GM23338 (cell line): ENCODE results near the gene LRRN4CL. TPM values are rescaled to one million over a fixed set of nuclear protein-coding genes. Genes with fewer than 3 reads are reported as not detected.
A peak's percentile ranks its signal among the peaks of the same experiment; 100 is the strongest.

Experiments used
- ATAC-seq: fragments of 200-7000 bp; cut with Tn5 transposase; 3 replicates; pipeline ENCODE4 v1.9.1; 2020
- DNase-seq: peaks from one replicate; pipeline ENCODE4 v3.0.0-alpha.2; 2015; ENCODE audit warnings: low spot score
- H2AFZ ChIP-seq: fragments of 200-600 bp; sonication (generic); 2 replicates; pipeline ENCODE4 v1.8.0; 2016; ENCODE audit warnings: antibody characterized with exemption, mild to moderate bottlenecking, moderate library complexity
- H3F3A ChIP-seq: fragments of 200-600 bp; sonication (generic); replicated peaks from 2 replicates; pipeline ENCODE4 v1.8.0; 2017; ENCODE audit warnings: antibody characterized with exemption, mixed run types, low read depth
- H3K27ac ChIP-seq: fragments of 200-600 bp; sonication (generic); 2 replicates; pipeline ENCODE4 v1.6.1; 2016; ENCODE audit warnings: low read depth
- H3K27me3 ChIP-seq: fragments of 200-600 bp; sonication (generic); 2 replicates; pipeline ENCODE4 v1.8.0; 2016; ENCODE audit warnings: mild to moderate bottlenecking, mixed run types, moderate library complexity; ENCODE audit not compliant: insufficient read depth
- H3K36me3 ChIP-seq: fragments of 200-600 bp; sonication (generic); 2 replicates; pipeline ENCODE4 v1.8.0; 2016; ENCODE audit warnings: mild to moderate bottlenecking; ENCODE audit not compliant: insufficient read depth
- H3K4me1 ChIP-seq: fragments of 200-600 bp; sonication (generic); 2 replicates; pipeline ENCODE4 v1.8.0; 2016; ENCODE audit warnings: mild to moderate bottlenecking, moderate library complexity; ENCODE audit not compliant: insufficient read depth
- H3K4me2 ChIP-seq: fragments of 200-600 bp; sonication (generic); 2 replicates; pipeline ENCODE4 v1.7.1; 2017; ENCODE audit warnings: mixed run types
- H3K4me3 ChIP-seq: fragments of 200-600 bp; sonication (generic); 2 replicates; pipeline ENCODE4 v1.6.1; 2016; ENCODE audit warnings: mixed run types
- H3K79me2 ChIP-seq: fragments of 200-600 bp; sonication (generic); replicated peaks from 2 replicates; pipeline ENCODE4 v1.8.0; 2017; ENCODE audit warnings: mild to moderate bottlenecking; ENCODE audit not compliant: insufficient read depth
- H3K9me2 ChIP-seq: fragments of 200-600 bp; sonication (generic); 2 replicates; pipeline ENCODE4 v1.8.0; 2017; ENCODE audit not compliant: insufficient read depth
- H4K20me1 ChIP-seq: fragments of 200-600 bp; sonication (generic); replicated peaks from 2 replicates; pipeline ENCODE4 v1.8.0; 2017; ENCODE audit warnings: mild to moderate bottlenecking; ENCODE audit not compliant: insufficient read depth
- H3K27ac Mint-ChIP-seq: 2 replicates; pipeline ENCODE4 v1.8.0; 2020; ENCODE audit warnings: inconsistent platforms, mild to moderate bottlenecking, moderate library complexity, mixed read lengths
- H3K27me3 Mint-ChIP-seq: 3 replicates; pipeline ENCODE4 v1.8.0; 2022; ENCODE audit warnings: low read depth, mild to moderate bottlenecking, moderate library complexity, mixed read lengths, inconsistent platforms; ENCODE audit not compliant: insufficient read depth, poor library complexity
- H3K36me3 Mint-ChIP-seq: 3 replicates; pipeline ENCODE4 v1.8.0; 2021; ENCODE audit warnings: low read depth, mild to moderate bottlenecking, inconsistent platforms, moderate library complexity, mixed read lengths
- H3K4me1 Mint-ChIP-seq: 3 replicates; pipeline ENCODE4 v1.8.0; 2020; ENCODE audit warnings: mild to moderate bottlenecking, inconsistent platforms, mixed read lengths
- H3K4me3 Mint-ChIP-seq: 3 replicates; pipeline ENCODE4 v1.8.0; 2021; ENCODE audit warnings: moderate library complexity, mild to moderate bottlenecking, inconsistent platforms, mixed read lengths
- H3K9me3 Mint-ChIP-seq: 3 replicates; pipeline ENCODE4 v1.8.0; 2020; ENCODE audit warnings: moderate library complexity, mild to moderate bottlenecking, inconsistent platforms, mixed read lengths
- CREB1 ChIP-seq: fragments of 250-450 bp; sonication (Bioruptor Pico); IDR thresholded peaks from 2 replicates; pipeline ENCODE4 v1.5.0; 2020; ENCODE audit warnings: low read depth, mild to moderate bottlenecking, moderate library complexity
- CTCF ChIP-seq, 2 experiments: fragments of 200-600 bp in 1 of 2; sonication (generic) in 1 of 2; conservative IDR thresholded peaks; 2 replicates each; pipeline versions ENCODE4 v1.5.1 to v1.6.1; 2016 to 2017; ENCODE audit warnings: antibody characterized with exemption in 2 of 2, low read depth in 2 of 2, mild to moderate bottlenecking in 2 of 2, moderate library complexity in 1 of 2
- EZH2 ChIP-seq: fragments of 200-600 bp; sonication (generic); IDR thresholded peaks from one replicate; pipeline ENCODE4 v1.8.0; 2017; ENCODE audit warnings: antibody characterized with exemption, mild to moderate bottlenecking, low read depth; ENCODE audit not compliant: unreplicated experiment
- EZH2phosphoT487 ChIP-seq: fragments of 200-600 bp; sonication (generic); IDR thresholded peaks from one replicate; pipeline ENCODE4 v1.8.1; 2018; ENCODE audit warnings: antibody characterized with exemption; ENCODE audit not compliant: unreplicated experiment
- JUNB ChIP-seq: IDR thresholded peaks from one replicate; pipeline ENCODE4 v1.6.1; 2016; ENCODE audit warnings: antibody characterized with exemption; ENCODE audit not compliant: unreplicated experiment
- NANOG ChIP-seq: IDR thresholded peaks from 2 replicates; pipeline ENCODE4 v1.6.1; 2016; ENCODE audit warnings: antibody characterized with exemption, borderline replicate concordance
- POLR2AphosphoS5 ChIP-seq: IDR thresholded peaks from 2 replicates; pipeline ENCODE4 v1.6.1; 2016; ENCODE audit warnings: antibody characterized with exemption, low read depth
- STAT1 ChIP-seq: IDR thresholded peaks from one replicate; pipeline ENCODE4 v1.6.1; 2016; ENCODE audit warnings: antibody characterized with exemption; ENCODE audit not compliant: unreplicated experiment
- ZNF114 ChIP-seq: fragments of 250-450 bp; sonication (Bioruptor Pico); IDR thresholded peaks from 2 replicates; pipeline ENCODE4 v1.5.0; 2020; ENCODE audit warnings: mild to moderate bottlenecking, moderate library complexity
- ZNF331 ChIP-seq: fragments of 250-450 bp; sonication (Bioruptor Pico); IDR thresholded peaks from 2 replicates; pipeline ENCODE4 v1.5.0; 2020; ENCODE audit warnings: low read depth, mild to moderate bottlenecking, moderate library complexity
- long read RNA-seq: library from polyadenylated mRNA; unstranded; transcript quantifications from one replicate; pipeline ENCODE4 v2.0.0, GENCODE V29; 2020; ENCODE audit not compliant: unreplicated experiment
- polyA plus RNA-seq: library from polyadenylated mRNA; unstranded; fragments of >200 nt; fragmentation: Nextera tagmentation; extraction: Ambion mirVana; gene quantifications from 2 replicates; pipeline ENCODE4 v1.2.1, GENCODE V29; 2016
- total RNA-seq: library from RNA; depleted of rRNA; stranded (reverse); fragments of >200 nt; shearing (Covaris generic); gene quantifications from 2 replicates; pipeline ENCODE4 v1.2.3, GENCODE V29; 2014; rRNA removed
- TF ChIP-seq, protein P1 (sequence below): IDR thresholded peaks from 2 replicates; pipeline ENCODE4 v1.6.1; 2016; ENCODE audit warnings: antibody characterized with exemption

LRRN4CL gene
- total RNA-seq (0.12 and 0.21 TPM in 2 replicates), polyA plus RNA-seq (0.08 and 0.10 TPM in 2 replicates)
- long read RNA-seq = 0 reads

DNA sequence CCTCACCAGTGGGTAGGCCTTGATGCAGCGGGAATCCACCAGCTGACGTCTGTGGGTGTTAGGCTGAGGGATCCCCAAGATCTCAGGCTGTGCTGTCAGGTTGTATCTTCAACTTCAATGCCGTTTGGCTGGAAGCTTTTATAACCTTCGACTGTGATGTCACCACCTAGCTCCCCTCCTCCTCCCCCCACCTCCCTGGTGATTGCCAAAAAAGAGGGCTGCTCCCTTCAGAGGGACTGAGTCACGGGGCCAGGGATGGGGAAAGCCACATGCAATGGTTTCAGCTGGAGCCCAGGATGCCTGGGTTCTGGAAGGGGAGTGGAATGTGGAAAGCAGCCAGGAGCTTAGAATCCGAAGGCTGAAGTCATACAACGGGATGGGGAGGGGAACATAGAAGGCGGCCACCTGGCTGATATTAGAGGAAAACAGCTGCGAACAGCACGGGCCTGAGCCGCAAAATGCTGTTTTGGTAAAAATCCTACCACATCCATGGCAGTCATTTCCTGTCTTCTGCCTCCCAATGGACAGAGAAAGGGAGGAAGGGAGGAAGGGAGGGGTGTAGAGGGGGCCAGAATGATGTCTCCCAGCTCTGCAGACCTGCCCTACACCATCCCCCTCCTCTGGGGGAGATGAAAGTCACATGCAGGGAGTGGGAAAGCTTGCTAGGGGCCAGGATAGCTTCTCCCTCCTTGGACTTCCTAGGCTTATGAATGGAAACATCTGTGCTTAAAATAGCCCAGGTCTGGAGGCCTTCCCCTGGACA, at the start of gene LRRN4CL:
TSS of gene LRRN4CL (minus strand) at position 110 of the 763 bp plus-strand sequence. CDS start 1,022 bp downstream, outside the sequence.
- TF ChIP-seq, protein P1, sequence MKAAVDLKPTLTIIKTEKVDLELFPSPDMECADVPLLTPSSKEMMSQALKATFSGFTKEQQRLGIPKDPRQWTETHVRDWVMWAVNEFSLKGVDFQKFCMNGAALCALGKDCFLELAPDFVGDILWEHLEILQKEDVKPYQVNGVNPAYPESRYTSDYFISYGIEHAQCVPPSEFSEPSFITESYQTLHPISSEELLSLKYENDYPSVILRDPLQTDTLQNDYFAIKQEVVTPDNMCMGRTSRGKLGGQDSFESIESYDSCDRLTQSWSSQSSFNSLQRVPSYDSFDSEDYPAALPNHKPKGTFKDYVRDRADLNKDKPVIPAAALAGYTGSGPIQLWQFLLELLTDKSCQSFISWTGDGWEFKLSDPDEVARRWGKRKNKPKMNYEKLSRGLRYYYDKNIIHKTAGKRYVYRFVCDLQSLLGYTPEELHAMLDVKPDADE = no peak
- TF ChIP-seq EZH2 (no peak), JUNB (no peak), ZNF331 (CRISPR knock-in tag) (no peak)
- peaks cover 7% of the 10 kb centered on the region for H3K27me3 Mint-ChIP-seq
- no peaks in the 10 kb centered on the region for H3K9me2 ChIP-seq
- no peak for DNase-seq
- peak within 1 kb of the TSS; percentile 99 for H2AFZ ChIP-seq
- H3F3A ChIP-seq = peaks cover 13% of the 10 kb centered on the region
- peak within 1 kb of the TSS; percentile 7; the same call in 2 of the 3 replicates for H3K4me3 Mint-ChIP-seq
- H3K27me3 ChIP-seq = peaks cover 20% of the 10 kb centered on the region
- no peaks in the 10 kb centered on the region for H4K20me1 ChIP-seq
- H3K79me2 ChIP-seq = no peaks in the 10 kb centered on the region
- H3K4me1 Mint-ChIP-seq = peaks cover 15% of the 10 kb centered on the region; the same call in 2 of the 3 replicates
- H3K27ac ChIP-seq = no peak within 1 kb of the TSS
- H3K4me1 ChIP-seq = peaks cover 8% of the 10 kb centered on the region
- no peaks in the 10 kb centered on the region; the same call in 1 of the 2 replicates for H3K36me3 ChIP-seq
- peaks cover 33% of the 10 kb centered on the region for H3K36me3 Mint-ChIP-seq
- H3K9me3 Mint-ChIP-seq = no peaks in the 10 kb centered on the region
- peak within 1 kb of the TSS; percentile 82 for H3K4me2 ChIP-seq
- H3K27ac Mint-ChIP-seq = peak within 1 kb of the TSS; percentile 53
- peak within 1 kb of the TSS; percentile 56 for H3K4me3 ChIP-seq
- no peak for ATAC-seq

- Mint-ChIP-seq H3K27ac (no peak overlapping the region), H3K4me3 (no peak overlapping the region), H3K9me3 (no peaks in the 10 kb centered on the region), H3K27me3 (peaks cover 9% of the 10 kb centered on the region), H3K4me1 (no peaks in the 10 kb centered on the region), H3K36me3 (peaks cover 40% of the 10 kb centered on the region)
- TF ChIP-seq JUNB (no peak), ZNF331 (CRISPR knock-in tag) (no peak), CREB1 (CRISPR knock-in tag) (no peak), CTCF (conservative IDR thresholded peaks at IDR 0.05; ENCODE audit: low read depth in 2 of 2) (no peak), ZNF114 (CRISPR knock-in tag) (no peak), EZH2 (no peak), NANOG (no peak), EZH2phosphoT487 (no peak), STAT1 (no peak), POLR2AphosphoS5 (no peak)
- no peak for DNase-seq
- Histone ChIP-seq H3K9me2 (no peaks in the 10 kb centered on the region), H3F3A (peaks cover 13% of the 10 kb centered on the region; the same call in 1 of the 2 replicates), H3K27ac (peak overlapping the region; percentile 20; the same call in 1 of the 2 replicates), H3K27me3 (no peaks in the 10 kb centered on the region), H3K4me1 (no peaks in the 10 kb centered on the region), H3K36me3 (peaks cover 19% of the 10 kb centered on the region), H3K79me2 (0 out of 2 replicates have a peak, but pooled peaks cover 7% of the 10 kb centered on the region), H4K20me1 (peaks cover 6% of the 10 kb centered on the region), H3K4me3 (no peak overlapping the region), H3K4me2 (no peak overlapping the region), H2AFZ (no peak overlapping the region)
- ATAC-seq = no peak
These were observed 47.9 kb upstream of the LRRN4CL start for GRCh38 chr11:62737196-62737595.
